ENCODE results near the gene GRK4.
"Not testable (repeated sequence)": the region's sequence is repeated elsewhere in the genome, so short reads cannot be mapped to it uniquely, and the experiment has no call there.

Gene GRK4

DNA sequence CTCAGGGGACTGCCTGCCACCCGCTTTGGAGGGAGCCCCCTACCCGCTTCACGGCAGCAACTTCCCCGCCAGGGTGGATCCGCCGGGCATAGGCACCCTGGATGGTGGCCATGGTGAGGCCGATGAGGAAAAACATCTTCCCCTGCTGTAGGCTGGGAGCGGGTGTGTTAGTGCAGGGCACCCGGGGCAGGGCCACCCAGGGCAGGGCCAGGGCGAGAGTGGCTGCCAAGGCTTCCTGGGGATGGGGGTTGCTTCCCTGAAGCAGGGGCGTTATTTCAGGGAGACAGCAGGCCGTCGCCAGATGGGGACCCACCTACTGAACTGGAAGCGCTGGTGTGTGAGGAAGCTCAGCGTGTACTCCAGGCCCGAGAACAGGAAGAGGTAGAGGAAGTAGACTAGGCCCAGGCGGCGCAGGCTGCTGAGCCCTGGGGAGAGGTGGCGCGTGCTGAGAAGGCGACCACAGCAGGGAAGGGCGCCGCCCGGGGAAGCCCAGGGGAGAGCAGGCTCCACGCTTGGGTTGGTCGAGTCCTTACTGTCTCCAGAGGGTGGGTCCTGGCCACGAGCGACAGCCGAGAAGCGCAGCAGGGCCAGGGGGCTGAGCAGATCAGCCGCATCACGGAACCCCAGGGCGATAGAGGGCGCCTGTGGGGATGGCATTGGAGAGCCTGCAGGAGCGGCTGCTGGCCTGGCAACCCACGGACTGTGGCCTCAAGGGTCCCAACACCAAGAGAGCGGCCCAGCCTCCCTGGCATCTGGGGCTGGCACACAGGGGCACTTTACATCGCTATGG, 31.7 kb upstream of the GRK4 start:
- DNase-seq, result no peak

GRCh38 chr4:2932321-2932950, 30.9 kb upstream of the GRK4 start:
- DNase-seq, result no peak

- no peak for DNase-seq
Observed at GRCh38 chr4:2932951-2933565, 30.3 kb upstream of the GRK4 start.

- DNase-seq, result no peak
Observed at GRCh38 chr4:2933566-2934076, 29.8 kb upstream of the GRK4 start.

DNA sequence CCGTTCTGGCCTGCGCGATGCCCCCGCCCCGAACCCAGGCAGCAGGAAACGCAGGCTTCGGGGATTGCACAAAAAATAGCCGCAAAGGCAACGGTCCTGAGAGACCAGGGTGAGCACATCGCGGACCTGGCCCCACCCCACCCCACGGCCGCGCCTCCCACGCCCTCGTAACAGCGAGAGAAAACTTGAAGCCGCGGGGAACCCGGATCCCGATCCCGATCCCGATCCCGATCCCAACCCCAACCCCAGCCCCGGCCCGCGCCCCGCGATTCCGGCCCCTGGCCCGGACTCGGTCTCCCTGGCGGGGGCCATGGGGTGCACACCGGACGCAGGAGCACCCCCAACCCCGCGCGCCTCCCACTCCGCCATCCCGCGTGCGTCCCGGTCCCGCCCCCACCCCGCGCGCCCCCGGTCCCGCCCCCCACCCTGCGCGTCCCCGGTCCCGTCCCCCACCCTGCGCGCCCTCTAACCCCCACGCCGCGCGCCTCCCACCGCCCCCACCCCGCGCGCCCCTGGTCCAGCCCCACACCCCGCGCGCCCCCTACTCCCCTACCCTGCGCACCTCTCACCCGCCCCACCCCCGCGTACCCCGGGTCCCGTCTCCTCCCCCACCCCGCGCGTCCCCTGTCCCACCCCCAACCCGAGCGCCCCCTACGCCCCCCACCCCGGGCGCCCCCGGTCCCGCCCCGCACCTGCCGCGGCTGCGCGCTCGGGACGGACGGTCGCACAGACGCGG, 29.1 kb upstream of the GRK4 start:
- DNase-seq, result peak; percentile 21

GRCh38 chr4:2934813-2935761, 28.3 kb upstream of the GRK4 start:
- DNase-seq, result peak; percentile 67

DNA sequence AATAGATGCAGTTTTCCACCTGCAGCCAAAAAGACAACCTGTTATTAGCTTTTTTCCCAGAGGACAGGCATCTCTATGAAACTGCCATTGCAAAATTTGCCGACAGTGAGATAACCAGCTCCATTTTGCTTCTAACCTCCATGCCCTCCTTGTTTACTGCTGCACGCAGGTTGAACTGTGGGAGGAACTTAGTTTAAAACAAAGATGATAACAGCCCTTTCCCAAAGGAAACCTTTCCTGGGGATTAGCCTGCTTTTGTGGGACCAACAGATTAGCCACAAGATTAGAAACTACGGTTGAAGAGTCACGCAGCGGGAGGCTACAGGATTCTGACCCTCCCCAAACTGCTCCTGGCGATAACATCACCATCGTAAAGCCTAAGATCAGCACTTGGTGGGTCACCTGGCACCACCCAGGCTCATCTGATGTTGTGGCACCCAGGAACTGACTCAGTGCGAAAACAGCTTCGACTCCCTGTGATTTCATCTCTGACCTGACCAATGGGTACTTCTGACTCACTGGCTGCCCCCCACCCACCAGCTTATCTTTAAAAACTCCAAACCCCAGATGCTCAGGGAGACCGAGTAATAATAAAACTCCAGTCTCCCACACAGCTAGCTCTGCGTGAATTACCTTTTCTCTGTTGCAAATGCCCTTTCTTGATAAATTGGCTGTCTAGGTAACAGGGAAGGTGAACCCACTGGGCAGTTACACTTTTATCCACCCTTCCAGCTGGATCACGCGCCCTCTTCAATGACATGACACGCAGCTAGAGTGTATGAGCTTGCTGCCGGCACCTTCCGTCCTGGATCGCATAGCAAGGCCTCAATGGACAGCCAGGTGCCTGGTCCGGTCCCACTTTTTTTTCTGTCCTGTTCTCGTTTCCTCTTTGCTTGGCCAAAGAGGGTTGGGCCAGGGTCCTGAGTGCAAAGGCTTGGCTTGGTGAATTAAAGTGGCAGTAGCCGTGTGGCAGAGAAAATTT, 27.3 kb upstream of the GRK4 start:
- no peak for DNase-seq

DNA sequence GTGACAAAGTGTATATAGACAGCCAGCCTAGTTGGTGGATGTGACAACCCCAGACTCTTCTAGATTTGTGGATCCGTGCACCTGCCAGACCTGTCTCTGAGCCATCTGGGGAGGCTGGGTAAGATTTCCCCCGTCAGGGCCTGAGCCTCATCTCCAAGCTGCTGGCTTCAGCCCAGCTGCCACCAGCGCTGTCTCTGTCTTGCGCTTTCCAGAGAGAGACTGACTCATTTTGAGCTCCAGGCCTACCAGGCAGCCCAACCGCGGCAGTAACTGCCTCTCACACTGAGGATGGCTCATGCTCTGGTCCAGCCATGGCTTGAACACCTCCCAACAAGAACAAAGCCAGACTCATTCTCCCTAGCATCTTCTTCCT, 26.6 kb upstream of the GRK4 start:
- peak; percentile 24 for DNase-seq

- DNase-seq, result no peak
Observed at GRCh38 chr4:2937146-2937857, 26.1 kb upstream of the GRK4 start.

DNA sequence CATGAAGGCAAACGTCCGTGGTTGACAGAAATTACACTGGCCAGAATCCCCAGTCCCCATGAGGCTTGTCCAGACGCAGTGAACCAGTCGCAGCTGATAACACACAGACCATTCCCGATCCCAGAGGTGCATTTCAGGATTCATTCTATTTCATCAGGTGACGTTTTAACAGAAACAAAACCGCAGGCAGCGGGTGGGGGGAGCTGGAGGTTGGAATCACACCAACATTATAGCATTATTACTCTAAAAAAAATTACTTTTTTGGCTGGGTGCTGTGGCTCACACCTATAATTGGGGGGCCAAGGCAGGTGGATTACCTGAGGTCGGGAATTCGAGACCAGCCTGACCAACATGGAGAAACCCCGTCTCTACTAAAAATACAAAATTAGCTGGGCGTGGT, 25.4 kb upstream of the GRK4 start:
- DNase-seq, result no peak

DNA sequence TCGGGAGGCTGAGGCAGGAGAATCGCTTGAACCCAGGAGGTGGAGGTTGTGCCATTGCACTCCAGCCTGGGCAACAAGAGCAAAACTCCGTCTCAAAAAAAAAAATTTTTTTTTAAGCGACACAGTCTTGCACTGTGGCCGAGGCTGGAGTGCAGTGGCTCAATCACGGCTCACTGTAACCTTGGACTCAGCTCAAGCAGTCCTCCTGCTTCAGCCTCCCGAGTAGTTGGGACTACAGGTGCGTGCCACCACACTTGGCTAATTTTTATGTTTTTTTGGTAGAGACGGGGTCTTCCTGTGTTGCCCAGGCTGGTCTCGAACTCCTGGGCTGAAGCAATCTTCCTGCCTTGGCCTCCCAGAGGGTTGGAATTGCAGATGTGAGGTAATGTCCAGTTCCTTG, 25.0 kb upstream of the GRK4 start:
- DNase-seq, result not testable (repeated sequence)

DNA sequence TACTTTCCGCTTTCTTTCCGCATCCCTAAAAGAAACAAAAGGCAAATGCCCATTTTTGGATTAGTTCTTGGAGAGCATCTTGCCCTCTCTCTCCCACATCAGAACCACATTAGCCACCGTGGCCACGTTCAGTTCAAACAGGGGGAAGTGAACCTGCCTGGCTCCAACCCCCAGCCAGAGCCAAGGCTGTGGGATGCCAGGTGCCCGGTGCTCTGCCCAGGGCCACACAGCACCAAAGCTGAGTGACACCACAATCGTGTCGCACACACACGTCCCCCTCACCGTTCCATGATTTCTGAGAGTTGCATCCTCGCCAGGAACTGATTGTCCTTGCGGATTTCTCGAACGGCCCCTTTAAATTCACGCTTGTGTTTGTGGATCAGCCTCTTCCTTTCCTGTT, 24.5 kb upstream of the GRK4 start:
- no peak for DNase-seq

DNA sequence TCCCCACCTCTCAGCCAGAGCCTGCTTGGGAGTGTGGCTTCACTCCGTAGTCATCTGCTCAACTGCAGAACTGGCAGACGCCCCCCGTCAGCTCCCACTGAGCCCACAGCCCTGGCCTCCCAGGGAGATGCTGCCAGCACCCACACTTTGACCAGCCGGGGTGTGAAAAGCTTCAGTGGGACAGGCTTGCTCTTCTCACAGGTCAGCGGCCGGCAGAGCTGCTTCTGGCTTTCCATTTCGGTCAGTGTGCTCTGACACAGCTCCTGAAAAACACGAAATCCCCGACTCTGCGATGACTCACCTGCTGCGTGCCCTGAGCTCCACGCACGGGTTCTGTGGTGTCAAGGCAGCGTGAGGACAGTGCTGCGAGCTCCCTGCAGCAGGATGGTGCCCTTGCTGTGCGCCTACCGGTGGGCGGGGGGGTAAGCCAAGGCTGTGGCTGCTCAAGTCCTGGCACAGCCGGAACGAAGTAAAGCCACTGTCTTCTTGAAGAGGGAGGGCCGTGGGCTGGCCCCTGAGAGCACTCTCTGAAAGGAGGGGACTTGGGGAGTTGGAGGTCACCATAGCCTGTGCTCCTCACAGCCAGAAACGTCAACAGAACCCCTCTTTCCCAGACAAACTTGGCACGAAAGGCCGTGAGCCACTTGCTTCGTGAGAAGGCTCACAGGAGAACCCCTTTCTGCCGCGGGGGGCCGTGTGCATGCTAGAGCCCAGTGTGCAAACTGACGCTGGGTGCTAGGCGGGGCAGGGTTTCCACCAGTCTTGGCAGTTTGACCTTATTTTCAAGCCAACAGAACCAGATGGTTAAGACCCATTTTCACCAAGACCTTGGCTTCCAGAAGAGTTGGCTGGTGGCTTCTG, 23.8 kb upstream of the GRK4 start:
- DNase-seq, result no peak

DNA sequence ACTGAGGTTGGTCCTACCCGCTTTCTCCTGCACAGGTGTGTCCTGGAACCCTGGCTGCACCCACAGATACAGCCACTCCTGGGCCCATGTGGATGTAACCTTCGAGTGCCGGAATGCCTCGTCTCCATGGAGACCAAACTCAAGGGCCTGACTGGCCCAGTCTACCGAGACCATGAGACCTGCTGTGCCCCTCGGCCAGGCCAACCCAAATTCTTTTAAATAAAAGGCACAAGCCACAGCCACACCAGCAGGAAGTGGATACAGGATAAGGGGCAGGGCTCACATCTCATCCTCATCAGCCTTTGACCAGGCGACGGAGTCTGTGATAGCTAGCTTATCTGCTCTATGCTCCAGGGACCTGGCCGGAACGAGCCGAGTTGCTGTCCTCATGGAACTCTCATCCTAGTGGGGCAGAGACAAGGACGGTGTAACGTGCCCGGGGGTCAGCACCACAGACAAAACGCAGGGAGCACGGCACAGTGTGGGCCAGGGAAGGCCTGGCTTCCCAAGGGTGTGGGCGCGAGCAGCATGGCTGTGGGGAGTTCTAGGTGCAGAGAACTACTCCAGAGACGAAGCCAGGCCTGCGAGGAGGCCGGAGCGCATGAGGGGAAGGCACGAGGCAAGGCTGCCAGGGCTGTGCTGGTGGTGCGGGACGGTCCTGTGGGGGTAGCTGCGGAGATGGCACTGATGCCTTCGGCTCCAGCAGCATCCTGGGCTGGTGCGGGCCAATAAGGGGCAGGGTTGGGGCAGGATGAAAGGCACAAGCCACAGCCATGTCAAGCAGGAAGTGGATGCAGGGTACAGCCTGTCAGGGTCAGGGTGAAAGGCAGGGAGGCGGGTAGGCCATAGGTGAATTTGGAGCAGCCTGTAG, 22.9 kb upstream of the GRK4 start:
- no peak for DNase-seq

GRCh38 chr4:2941138-2942036, 22.0 kb upstream of the GRK4 start:
- DNase-seq, result no peak

GRCh38 chr4:2942037-2942531, 21.3 kb upstream of the GRK4 start:
- no peak for DNase-seq

Data from GOT3 (cell line).